Omental fat pad (tissue), 4 donors: ENCODE measurements around the gene KRTAP6-3. TPM values are rescaled to one million over a fixed set of nuclear protein-coding genes. Genes with fewer than 3 reads are reported as not detected.

Source experiments
- ATAC-seq: fragments of 150-250 bp; one replicate; pipeline ENCODE4 v1.9.1; 2016; ENCODE audit warnings: mild to moderate bottlenecking, moderate library complexity; ENCODE audit not compliant: low FRiP score
- DNase-seq: peaks from one replicate; pipeline ENCODE4 v3.0.0-alpha.2; 2019; ENCODE audit warnings: low spot score
- CTCF ChIP-seq, 3 donors: fragments of 450-650 bp; IDR thresholded peaks; one replicate each; pipeline ENCODE4 v1.5.1; 2016 to 2017; ENCODE audit warnings: antibody characterized with exemption in 3 of 3, mild to moderate bottlenecking in 3 of 3, moderate library complexity in 2 of 3
- total RNA-seq, 4 donors: library from RNA; depleted of rRNA; stranded (reverse); fragments of >200 nt; gene quantifications; one replicate each; pipeline ENCODE4 v1.1.0, GENCODE V29; 2016

Gene KRTAP6-3
- total RNA-seq, 4 donors from 2014 or later, result not detected

GRCh38 chr21:30620522-30620921, 28.3 kb downstream of the KRTAP6-3 start, which contains the start of gene KRTAP20-4:
KRTAP20-4 (plus strand) TSS chr21:30620627.
- TF ChIP-seq CTCF (IDR thresholded peaks at IDR 0.05), result no peak
- ATAC-seq, result no peak

GRCh38 chr21:30623362-30623761, 31.1 kb downstream of the KRTAP6-3 start:
- no peak for DNase-seq
- no peak for TF ChIP-seq CTCF (IDR thresholded peaks at IDR 0.05)
- peak; percentile 51 for ATAC-seq

More at GRCh38 chr21:30620522-30620921, 28.3 kb downstream of the KRTAP6-3 start, which contains the start of gene KRTAP20-4:
- DNase-seq, result no peak

- no peak for DNase-seq
- no peak for TF ChIP-seq CTCF (IDR thresholded peaks at IDR 0.05)
- ATAC-seq, result no peak
Observed at GRCh38 chr21:30625449-30626165, 33.4 kb downstream of the KRTAP6-3 start.

GRCh38 chr21:30628109-30628508, 35.9 kb downstream of the KRTAP6-3 start:
- DNase-seq (no peak), ATAC-seq (no peak)
- TF ChIP-seq CTCF (IDR thresholded peaks at IDR 0.05), result no peak

- DNase-seq (no peak), ATAC-seq (peak; percentile 86)
- no peak for TF ChIP-seq CTCF (IDR thresholded peaks at IDR 0.05)
Observed at GRCh38 chr21:30629200-30629599, 37.0 kb downstream of the KRTAP6-3 start.

GRCh38 chr21:30634906-30635305, 42.7 kb downstream of the KRTAP6-3 start, which contains the start of gene KRTAP20-2:
KRTAP20-2 (plus strand) TSS chr21:30635206; CDS start chr21:30635264, 58 bp downstream.
- DNase-seq, result no peak
- ATAC-seq, result no peak
- TF ChIP-seq CTCF (IDR thresholded peaks at IDR 0.05), result no peak

GRCh38 chr21:30638686-30639085, 46.4 kb downstream of the KRTAP6-3 start:
- ATAC-seq (no peak), DNase-seq (no peak)
- TF ChIP-seq CTCF (IDR thresholded peaks at IDR 0.05), result no peak
